ENCODE data around the gene PROZ.
"Not testable (repeated sequence)": the region's sequence is repeated elsewhere in the genome, so short reads cannot be mapped to it uniquely, and the experiment has no call there.

DNA sequence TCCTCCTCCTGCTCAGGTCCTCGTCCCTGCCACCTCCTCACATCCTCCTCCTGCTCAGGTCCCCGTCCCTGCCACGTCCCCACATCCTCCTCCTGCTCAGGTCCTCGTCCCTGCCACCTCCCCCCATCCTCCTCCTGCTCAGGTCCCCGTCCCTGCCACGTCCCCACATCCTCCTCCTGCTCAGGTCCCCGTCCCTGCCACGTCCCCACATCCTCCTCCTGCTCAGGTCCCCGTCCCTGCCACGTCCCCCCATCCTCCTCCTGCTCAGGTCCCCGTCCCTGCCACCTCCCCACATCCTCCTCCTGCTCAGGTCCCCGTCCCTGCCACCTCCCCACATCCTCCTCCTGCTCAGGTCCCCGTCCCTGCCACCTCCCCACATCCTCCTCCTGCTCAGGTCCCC, 3.5 kb downstream of the PROZ start:
- TF ChIP-seq POLR2A (IDR thresholded peaks at IDR 0.05; ENCODE audit: low read length); GATA1 (IDR thresholded peaks at IDR 0.05; ENCODE audit: low read depth, low read length): not testable (repeated sequence)
